Measurements from ENCODE around the gene OPA1. TPM values are rescaled to one million over a fixed set of nuclear protein-coding genes. Genes with fewer than 3 reads are reported as not detected.

The OPA1 gene
- total and polyA plus RNA-seq, 2 of the 4 experiments (the other 2 are of a cell fraction), result 17.8 to 73.7 TPM

- no peak overlapping the region for H4K91ac ChIP-seq (ENCODE audit: insufficient read depth, low read depth, low read length)
- in situ Hi-C loops (cut with MboI; ENCODE audit: low sequenced_read_pairs) (no loop called here), intact Hi-C loops (cut with micrococcal nuclease) (no loop called here), dilution Hi-C loops (cut with HindIII; ENCODE audit: low sequenced_read_pairs, unreplicated experiment) (no loop called here)
- ChIA-PET CTCF (no interaction called here), POLR2A (ENCODE audit: unreplicated experiment) (no interaction called here)
- H3K79me1 ChIP-seq (ENCODE audit: low read depth in 1 of 2, low read length in 2 of 2), result no peaks in the 10 kb centered on the region
- H2BK15ac ChIP-seq (ENCODE audit: low read depth, low read length), result no peak overlapping the region
- H4K8ac ChIP-seq (ENCODE audit: low read depth in 2 of 2, low read length in 2 of 2), result no peak overlapping the region
- no peak overlapping the region for H3K23ac ChIP-seq (ENCODE audit: low read depth, low read length)
- no peak for DNase-seq
- H3K27ac ChIP-seq (ENCODE audit: insufficient read depth, low read length), result no peak overlapping the region
- no peak overlapping the region for H2AK9ac ChIP-seq (replicated peaks; ENCODE audit: low read depth, low read length, poor library complexity)
- no peak overlapping the region for H3K4ac ChIP-seq (ENCODE audit: low read depth, low read length)
- WGBS, 2 experiments (ENCODE audit: extremely low coverage in 2 of 2, insufficient read length in 1 of 2), result 49% methylated on average over 4 of the region's 5 CpGs; no CpG with 5 or more reads in 1 of the 2 experiments
- H3K4me2 ChIP-seq (ENCODE audit: low read depth, low read length), result no peak overlapping the region
- H3K18ac ChIP-seq (ENCODE audit: low read depth, low read length), result no peak overlapping the region
- H2AK5ac ChIP-seq (ENCODE audit: low read depth, low read length), result no peak overlapping the region
- no peaks in the 10 kb centered on the region for H3K27me3 ChIP-seq (ENCODE audit: control insufficient read depth, insufficient read depth, low read length)
- no peak overlapping the region for H2AFZ ChIP-seq (replicated peaks; ENCODE audit: low read length, poor library complexity)
- H4K20me1 ChIP-seq (ENCODE audit: insufficient read depth, low read length), result no peaks in the 10 kb centered on the region
- H3K56ac ChIP-seq (ENCODE audit: extremely low read depth, insufficient read depth, low read length), result no peak overlapping the region
- H2BK120ac ChIP-seq (ENCODE audit: low read depth, low read length), result no peak overlapping the region
- H3K4me3 ChIP-seq (ENCODE audit: insufficient read depth, low read depth, low read length), result no peak overlapping the region
- no peak for ATAC-seq (ENCODE audit: low read depth)
- no peak overlapping the region for H2BK20ac ChIP-seq (ENCODE audit: low read depth, low read length)
- no peak overlapping the region for H2BK5ac ChIP-seq (ENCODE audit: low read depth, low read length, poor library complexity, severe bottlenecking)
- no peak overlapping the region for H3K9ac ChIP-seq (ENCODE audit: low read depth, low read length)
- no peaks in the 10 kb centered on the region for H3K9me1 ChIP-seq (ENCODE audit: insufficient read depth, low read length)
- H3K36me3 ChIP-seq (ENCODE audit: control insufficient read depth, insufficient read depth, low read length), result peaks cover 3% of the 10 kb centered on the region
- no peaks in the 10 kb centered on the region for H3K9me3 ChIP-seq (ENCODE audit: control insufficient read depth, insufficient read depth, low read length)
- no peaks in the 10 kb centered on the region for H3K4me1 ChIP-seq (ENCODE audit: control insufficient read depth, insufficient read depth, low read length)
- TF ChIP-seq RCOR1 (IDR thresholded peaks at IDR 0.05; ENCODE audit: insufficient replicate concordance, low read length) (no peak), ELK1 (IDR thresholded peaks at IDR 0.05; ENCODE audit: borderline replicate concordance, low read depth, low read length) (no peak), MAZ (IDR thresholded peaks at IDR 0.05; ENCODE audit: borderline replicate concordance, low read depth, low read length) (no peak), CTCF (conservative IDR thresholded peaks at IDR 0.05; ENCODE audit: low read depth, low read length) (no peak), USF2 (IDR thresholded peaks at IDR 0.05; ENCODE audit: low read depth, low read length) (no peak)
- no peak overlapping the region for H4K5ac ChIP-seq (ENCODE audit: low read depth, low read length)
- H3K14ac ChIP-seq (replicated peaks; ENCODE audit: low read depth, low read length), result no peak overlapping the region
- no TSS peak for BruUV-seq (replicated peaks)
Observed at GRCh38 chr3:193704431-193704830, 111.4 kb downstream of the OPA1 start.
